ENCODE data around the gene CCDC61.

CCDC61 gene

DNA sequence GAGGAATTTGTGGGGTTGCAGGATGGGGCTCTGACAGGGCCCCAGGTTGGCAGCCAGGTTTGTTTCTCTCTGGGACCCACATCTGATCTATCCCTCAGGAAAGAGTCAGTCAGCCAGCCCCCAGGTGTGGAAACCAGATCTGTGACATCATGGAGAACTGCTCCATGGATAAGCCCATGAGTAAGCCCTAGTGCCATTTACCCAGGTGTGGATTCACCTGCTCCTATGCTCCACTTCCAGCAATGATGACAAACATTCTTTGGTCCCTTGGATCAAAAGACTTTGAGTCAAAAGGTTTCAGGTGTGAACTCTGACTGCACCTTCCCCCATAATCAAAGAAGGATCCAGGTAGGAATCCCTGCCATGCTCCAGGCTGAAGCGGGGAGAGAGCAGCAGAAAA, 72.4 kb downstream of the CCDC61 start:
- no peak for DNase-seq (ENCODE audit: low read depth in 2 of 2)
- no peak overlapping the region for H3K4me3 ChIP-seq (replicated peaks in 1 of 2; ENCODE audit: low read depth in 2 of 2, low read length in 2 of 2)
- TF ChIP-seq, protein P1, sequence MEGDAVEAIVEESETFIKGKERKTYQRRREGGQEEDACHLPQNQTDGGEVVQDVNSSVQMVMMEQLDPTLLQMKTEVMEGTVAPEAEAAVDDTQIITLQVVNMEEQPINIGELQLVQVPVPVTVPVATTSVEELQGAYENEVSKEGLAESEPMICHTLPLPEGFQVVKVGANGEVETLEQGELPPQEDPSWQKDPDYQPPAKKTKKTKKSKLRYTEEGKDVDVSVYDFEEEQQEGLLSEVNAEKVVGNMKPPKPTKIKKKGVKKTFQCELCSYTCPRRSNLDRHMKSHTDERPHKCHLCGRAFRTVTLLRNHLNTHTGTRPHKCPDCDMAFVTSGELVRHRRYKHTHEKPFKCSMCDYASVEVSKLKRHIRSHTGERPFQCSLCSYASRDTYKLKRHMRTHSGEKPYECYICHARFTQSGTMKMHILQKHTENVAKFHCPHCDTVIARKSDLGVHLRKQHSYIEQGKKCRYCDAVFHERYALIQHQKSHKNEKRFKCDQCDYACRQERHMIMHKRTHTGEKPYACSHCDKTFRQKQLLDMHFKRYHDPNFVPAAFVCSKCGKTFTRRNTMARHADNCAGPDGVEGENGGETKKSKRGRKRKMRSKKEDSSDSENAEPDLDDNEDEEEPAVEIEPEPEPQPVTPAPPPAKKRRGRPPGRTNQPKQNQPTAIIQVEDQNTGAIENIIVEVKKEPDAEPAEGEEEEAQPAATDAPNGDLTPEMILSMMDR (IDR thresholded peaks at IDR 0.05; ENCODE audit: low read depth, low read length): no peak
